AG04449 (cell line): ENCODE measurements around the gene ANKIB1.

Experiments used
- CTCF ChIA-PET: fragments of 350-600 bp; formaldehyde crosslinking; extraction: SDS; loops from one replicate; lab custom pipeline; 2021; ENCODE audit warnings: antibody characterized with exemption; lab: Yijun Ruan, JAX
- POLR2A ChIA-PET: fragments of 400-600, 350-600 bp; formaldehyde crosslinking; extraction: SDS; loops from one replicate; lab custom pipeline; 2020; ENCODE audit warnings: antibody characterized with exemption, inconsistent platforms; lab: Yijun Ruan, JAX
- DNase-seq: peaks from one replicate; pipeline ENCODE4 v3.0.0-alpha.2; 2010; ENCODE audit warnings: low read depth, low spot score
- H3K4me3 ChIP-seq: 2 replicates; pipeline ENCODE4 v1.5.1; 2011; ENCODE audit warnings: low read depth, mild to moderate bottlenecking, control low read depth, low read length
- CTCF ChIP-seq: IDR thresholded peaks from one replicate; pipeline ENCODE4 v1.5.1; 2011; ENCODE audit warnings: mild to moderate bottlenecking, moderate library complexity, low read length, control low read depth, inconsistent platforms; ENCODE audit not compliant: insufficient read depth; ENCODE audit errors: missing control alignments

The ANKIB1 gene

GRCh38 chr7:92292981-92293380, 47.2 kb downstream of the ANKIB1 start:
- CTCF ChIA-PET, result interaction anchor here (1.0 to 1.2 kb wide), 2 partner anchors 14 to 155 kb away, joined by 3 read pairs; partner anchors contain the start of gene GATAD1

GRCh38 chr7:92293896-92294590, 48.3 kb downstream of the ANKIB1 start:
- TF ChIP-seq CTCF, result no peak
- H3K4me3 ChIP-seq, result no peak overlapping the region
- ChIA-PET POLR2A (no interaction called here), CTCF (no interaction called here)
- no peak for DNase-seq

More at GRCh38 chr7:92292981-92293380, 47.2 kb downstream of the ANKIB1 start:
- no peak overlapping the region for H3K4me3 ChIP-seq
- no peak for DNase-seq
- no peak for TF ChIP-seq CTCF
- POLR2A ChIA-PET, result no interaction called here

GRCh38 chr7:92295391-92295790, 49.6 kb downstream of the ANKIB1 start:
- POLR2A ChIA-PET, result no interaction called here
- H3K4me3 ChIP-seq, result no peak overlapping the region
- DNase-seq, result no peak
- CTCF ChIA-PET, result interaction anchor here (0.8 kb wide), 1 partner anchor 10 kb away, joined by 3 read pairs; no protein-coding TSS in a partner anchor
- TF ChIP-seq CTCF, result no peak

- no peak for DNase-seq
- no peak overlapping the region for H3K4me3 ChIP-seq
- ChIA-PET CTCF (interaction anchor here (0.6 kb wide), 1 partner anchor 151 kb away, joined by 4 read pairs; the partner anchor contains the start of gene GATAD1), POLR2A (no interaction called here)
- TF ChIP-seq CTCF, result no peak
Observed at GRCh38 chr7:92296235-92296634, 50.5 kb downstream of the ANKIB1 start.

GRCh38 chr7:92296880-92297445, 51.2 kb downstream of the ANKIB1 start:
- CTCF ChIA-PET, result interaction anchor here (0.6 kb wide), 1 partner anchor 150 kb away, joined by 4 read pairs; the partner anchor contains the start of gene GATAD1
- H3K4me3 ChIP-seq, result no peak overlapping the region
- TF ChIP-seq CTCF, result no peak
- POLR2A ChIA-PET, result no interaction called here
- no peak for DNase-seq

- TF ChIP-seq CTCF, result no peak
- H3K4me3 ChIP-seq, result no peak overlapping the region
- ChIA-PET CTCF (no interaction called here), POLR2A (no interaction called here)
- no peak for DNase-seq
Observed at GRCh38 chr7:92297736-92298135, 52.0 kb downstream of the ANKIB1 start.
